ENCODE results near the gene MGLL. TPM values are rescaled to one million over a fixed set of nuclear protein-coding genes. Genes with fewer than 3 reads are reported as not detected.

MGLL gene
- total and polyA plus RNA-seq, 9 donors: 4.5 to 22.4 (median 13.3) TPM

GRCh38 chr3:127650236-127650635 is 172.1 kb downstream of the MGLL start:
- H3K27ac ChIP-seq: no peak overlapping the region
- intact Hi-C loops (cut with DNase I): loop anchor here in 2 of 4 donors (5.0 to 10.0 kb wide), 2 partner anchors 322 to 325 kb away; no protein-coding TSS in a partner anchor
- 91 to 95% (median 92%) methylated on average over 4 of the region's 4 CpGs for WGBS, 3 donors
- no peaks in the 10 kb centered on the region for H3K36me3 ChIP-seq
- no peak for DNase-seq
- no peaks in the 10 kb centered on the region for H3K27me3 ChIP-seq
- peaks cover 6% of the 10 kb centered on the region for H3K4me1 ChIP-seq (ENCODE audit: insufficient read depth)
- TF ChIP-seq EP300 (IDR thresholded peaks at IDR 0.05) (no peak), CTCF (IDR thresholded peaks at IDR 0.05) (no peak), POLR2A (IDR thresholded peaks at IDR 0.05) (no peak)
- H3K9me3 ChIP-seq: no peaks in the 10 kb centered on the region
- no peak overlapping the region for H3K4me3 ChIP-seq

DNA sequence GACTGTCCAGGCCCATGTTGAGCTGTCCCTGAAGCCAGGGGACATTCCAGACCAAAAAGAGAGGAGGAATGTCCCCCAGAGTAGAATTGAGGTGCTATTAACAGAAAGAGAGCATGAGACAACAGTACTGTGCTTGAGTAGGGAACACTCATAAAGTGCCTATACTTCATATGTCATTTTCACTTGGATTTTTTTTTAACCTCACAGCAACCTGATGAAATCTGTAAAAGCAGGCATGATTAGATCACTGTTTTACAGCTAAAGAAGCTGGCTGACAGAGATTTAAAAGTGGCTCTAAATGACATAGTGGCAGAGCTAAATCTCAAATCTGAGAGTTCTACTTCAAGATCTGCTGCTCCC is 174.5 kb downstream of the MGLL start:
- Histone ChIP-seq H3K9me3 (no peaks in the 10 kb centered on the region), H3K36me3 (no peaks in the 10 kb centered on the region), H3K4me3 (no peak overlapping the region), H3K27ac (no peak overlapping the region), H3K4me1 (ENCODE audit: insufficient read depth) (peaks cover 6% of the 10 kb centered on the region), H3K27me3 (no peaks in the 10 kb centered on the region)
- TF ChIP-seq POLR2A (IDR thresholded peaks at IDR 0.05): no peak
- no peak for TF ChIP-seq CTCF (IDR thresholded peaks at IDR 0.05)
- TF ChIP-seq EP300 (IDR thresholded peaks at IDR 0.05): no peak
- intact Hi-C loops (cut with DNase I): no loop called here
- DNase-seq: no peak

DNA sequence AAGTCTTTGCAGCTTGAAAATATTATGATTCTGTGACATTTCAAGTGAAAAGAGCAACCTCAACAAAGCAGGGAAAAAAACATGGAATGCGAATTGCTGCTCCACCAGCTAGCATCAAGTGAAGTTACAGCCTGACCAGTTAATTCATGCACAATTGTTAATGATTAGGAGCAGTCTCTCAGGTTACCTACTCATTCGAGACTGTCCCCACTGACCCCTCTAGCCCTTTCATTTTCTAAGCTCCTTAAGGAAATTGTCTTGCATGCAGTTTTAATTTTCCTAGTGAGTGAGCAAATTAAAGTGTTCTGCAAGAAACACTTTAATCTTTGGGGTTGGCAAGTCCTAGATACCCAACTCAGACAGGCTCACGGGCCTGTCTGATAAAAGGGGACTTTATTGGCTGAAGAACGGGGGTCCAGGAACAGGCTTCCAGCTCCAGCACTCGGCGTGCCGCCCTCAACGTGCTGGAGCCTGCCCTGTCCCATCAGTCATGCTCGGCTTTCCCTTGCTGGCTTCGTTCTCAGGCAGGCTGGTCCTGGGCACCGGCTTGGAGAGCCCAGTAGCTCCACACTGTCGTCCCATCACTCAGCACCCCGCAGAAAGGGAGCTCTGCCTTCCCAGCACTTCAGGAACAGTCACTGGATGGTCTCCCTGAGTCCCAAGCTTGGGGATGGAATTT is 175.0 kb downstream of the MGLL start:
- Histone ChIP-seq H3K27ac (no peak overlapping the region), H3K36me3 (no peaks in the 10 kb centered on the region), H3K9me3 (no peaks in the 10 kb centered on the region), H3K4me1 (ENCODE audit: insufficient read depth) (peaks cover 6% of the 10 kb centered on the region), H3K27me3 (no peaks in the 10 kb centered on the region), H3K4me3 (no peak overlapping the region)
- intact Hi-C loops (cut with DNase I): no loop called here
- no peak for TF ChIP-seq EP300 (IDR thresholded peaks at IDR 0.05)
- no peak for TF ChIP-seq CTCF (IDR thresholded peaks at IDR 0.05)
- TF ChIP-seq POLR2A (IDR thresholded peaks at IDR 0.05): no peak
- 68 to 69% (median 68%) methylated on average over 13 of the region's 13 CpGs for WGBS, 3 donors
- no peak for DNase-seq

DNA sequence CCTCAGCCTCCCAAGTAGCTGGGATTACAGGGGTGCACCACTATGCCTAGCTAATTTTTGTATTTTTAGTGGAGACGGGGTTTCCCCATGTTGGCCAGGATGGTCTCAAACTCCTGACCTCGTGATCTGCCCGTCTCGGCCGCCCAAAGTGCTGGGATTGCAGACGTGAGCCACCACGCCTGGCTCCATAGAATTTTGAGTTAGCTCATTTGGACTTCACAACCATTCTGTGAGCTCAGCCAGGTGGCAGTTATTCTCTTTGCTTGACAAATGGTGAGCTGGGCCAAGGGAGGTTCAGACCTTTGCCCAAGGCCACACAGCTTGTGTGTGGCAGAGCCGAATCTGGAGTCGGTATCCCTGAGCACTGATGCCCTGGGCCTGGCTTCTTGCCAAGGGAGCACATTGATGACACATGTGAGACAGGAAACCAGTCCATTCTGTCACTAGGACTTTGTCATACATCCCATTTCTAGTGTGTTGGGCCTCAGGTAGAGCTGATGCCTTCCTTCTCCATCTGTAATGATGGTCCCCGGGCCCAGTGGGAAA is 175.7 kb downstream of the MGLL start:
- TF ChIP-seq POLR2A (IDR thresholded peaks at IDR 0.05) (no peak), EP300 (IDR thresholded peaks at IDR 0.05) (no peak), CTCF (IDR thresholded peaks at IDR 0.05) (no peak)
- WGBS, 3 donors: 68 to 76% (median 69%) methylated on average over 10 of the region's 10 CpGs
- Histone ChIP-seq H3K27ac (no peak overlapping the region), H3K36me3 (no peaks in the 10 kb centered on the region), H3K9me3 (no peaks in the 10 kb centered on the region), H3K4me1 (ENCODE audit: insufficient read depth) (peaks cover 6% of the 10 kb centered on the region), H3K27me3 (no peaks in the 10 kb centered on the region), H3K4me3 (no peak overlapping the region)
- DNase-seq: peak in 1 of 5 donors; percentile 40
- intact Hi-C loops (cut with DNase I): no loop called here

Data from ovary (tissue), 9 donors.